ENCODE data around the gene CDC73. TPM values are rescaled to one million over a fixed set of nuclear protein-coding genes. Genes with fewer than 3 reads are reported as not detected.
A peak's percentile ranks its signal among the peaks of the same experiment; 100 is the strongest.

Gene CDC73
- total RNA-seq, 1 donor from 2014 or later: 71.1 TPM

DNA sequence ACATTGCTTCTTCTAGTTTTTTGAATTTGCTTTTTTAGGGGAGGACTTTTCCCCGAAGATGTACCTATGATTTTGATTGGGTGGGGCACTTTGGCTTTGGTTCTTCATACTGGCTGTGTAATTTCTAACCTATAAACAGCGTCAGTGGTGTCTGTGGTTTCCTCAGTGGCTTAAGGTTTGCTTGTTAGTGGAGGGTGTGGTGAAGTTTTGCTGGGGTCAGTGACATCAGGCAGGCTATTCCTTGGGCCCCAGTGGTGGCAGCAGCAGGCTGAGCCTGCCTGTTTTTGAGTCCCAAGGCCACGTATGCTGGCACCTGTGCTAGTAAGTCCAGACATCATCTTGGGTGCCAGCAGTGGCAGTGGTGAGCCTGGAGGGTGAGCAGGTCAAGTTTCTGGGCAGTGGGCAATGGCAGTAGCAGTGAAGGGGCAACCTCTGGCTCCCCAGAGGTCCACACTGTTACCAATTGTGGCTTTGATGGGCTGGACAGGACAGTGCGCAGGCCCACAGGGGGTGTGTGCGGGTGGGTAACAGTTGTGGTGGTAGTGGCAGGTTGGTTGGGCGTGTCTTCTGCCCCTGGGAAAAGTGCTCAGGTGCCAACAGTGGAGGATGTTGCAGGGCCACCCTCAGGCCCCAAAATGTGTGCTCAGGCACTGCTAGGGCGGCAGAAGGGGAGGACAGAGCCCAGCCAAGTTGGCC is 119.4 kb downstream of the CDC73 start:
- TF ChIP-seq, protein P1, sequence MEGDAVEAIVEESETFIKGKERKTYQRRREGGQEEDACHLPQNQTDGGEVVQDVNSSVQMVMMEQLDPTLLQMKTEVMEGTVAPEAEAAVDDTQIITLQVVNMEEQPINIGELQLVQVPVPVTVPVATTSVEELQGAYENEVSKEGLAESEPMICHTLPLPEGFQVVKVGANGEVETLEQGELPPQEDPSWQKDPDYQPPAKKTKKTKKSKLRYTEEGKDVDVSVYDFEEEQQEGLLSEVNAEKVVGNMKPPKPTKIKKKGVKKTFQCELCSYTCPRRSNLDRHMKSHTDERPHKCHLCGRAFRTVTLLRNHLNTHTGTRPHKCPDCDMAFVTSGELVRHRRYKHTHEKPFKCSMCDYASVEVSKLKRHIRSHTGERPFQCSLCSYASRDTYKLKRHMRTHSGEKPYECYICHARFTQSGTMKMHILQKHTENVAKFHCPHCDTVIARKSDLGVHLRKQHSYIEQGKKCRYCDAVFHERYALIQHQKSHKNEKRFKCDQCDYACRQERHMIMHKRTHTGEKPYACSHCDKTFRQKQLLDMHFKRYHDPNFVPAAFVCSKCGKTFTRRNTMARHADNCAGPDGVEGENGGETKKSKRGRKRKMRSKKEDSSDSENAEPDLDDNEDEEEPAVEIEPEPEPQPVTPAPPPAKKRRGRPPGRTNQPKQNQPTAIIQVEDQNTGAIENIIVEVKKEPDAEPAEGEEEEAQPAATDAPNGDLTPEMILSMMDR (IDR thresholded peaks at IDR 0.05; ENCODE audit: unreplicated experiment): no peak
- Mint-ChIP-seq H3K4me3 (no peak overlapping the region), H3K9me3 (peaks cover 23% of the 10 kb centered on the region), H3K27me3 (ENCODE audit: low read depth) (no peaks in the 10 kb centered on the region), H3K36me3 (peaks cover 72% of the 10 kb centered on the region), H3K27ac (peak overlapping the region; percentile 22), H3K4me1 (no peaks in the 10 kb centered on the region)
- no peak for DNase-seq (ENCODE audit: low spot score in 2 of 2, unreplicated experiment in 2 of 2)

DNA sequence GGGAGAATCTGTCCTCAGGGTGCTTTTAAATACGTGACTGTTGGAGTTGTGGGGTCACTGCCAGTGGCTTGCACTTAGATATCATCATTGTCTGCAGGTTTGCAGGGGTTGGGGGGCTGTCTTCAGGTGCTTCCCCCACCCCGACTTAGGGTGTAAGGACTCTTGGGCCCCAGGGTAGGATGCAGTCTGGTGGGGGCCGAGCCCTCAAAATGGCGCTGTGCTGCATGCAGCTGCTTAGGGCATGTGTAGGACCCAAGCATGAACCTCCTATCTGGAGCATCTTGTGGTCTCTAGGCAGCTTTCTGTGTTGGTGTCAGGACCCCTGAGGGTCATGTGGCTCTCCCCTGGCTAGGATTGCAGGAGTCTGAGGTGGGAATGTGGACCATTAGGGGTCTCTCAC is 120.2 kb downstream of the CDC73 start:
- Mint-ChIP-seq H3K4me1 (no peaks in the 10 kb centered on the region), H3K36me3 (peaks cover 76% of the 10 kb centered on the region), H3K4me3 (no peak overlapping the region), H3K27ac (no peak overlapping the region), H3K27me3 (ENCODE audit: low read depth) (no peaks in the 10 kb centered on the region), H3K9me3 (peaks cover 30% of the 10 kb centered on the region)
- TF ChIP-seq, protein P1 (IDR thresholded peaks at IDR 0.05; ENCODE audit: unreplicated experiment): no peak
- DNase-seq (ENCODE audit: low spot score in 2 of 2, unreplicated experiment in 2 of 2): no peak

DNA sequence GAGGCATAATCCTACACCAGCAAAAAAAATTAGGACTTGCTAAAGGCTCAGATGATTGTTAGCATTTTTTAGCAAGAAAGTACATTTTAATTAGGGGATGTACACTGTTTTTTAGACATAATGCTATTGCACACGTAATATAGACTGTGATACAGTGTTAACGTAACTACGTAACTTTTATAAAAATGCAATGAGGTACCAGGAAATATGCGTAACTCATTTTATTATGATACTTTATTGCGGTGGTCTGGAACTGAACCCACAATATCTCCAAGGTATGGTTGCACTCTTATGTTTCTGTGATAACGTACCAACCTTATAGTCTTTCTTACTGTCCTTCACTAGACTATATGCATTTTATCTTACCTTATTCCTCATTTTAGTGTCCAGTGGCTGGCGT is 127.4 kb downstream of the CDC73 start:
- H3K9me3 Mint-ChIP-seq: peaks cover 48% of the 10 kb centered on the region
- TF ChIP-seq, protein P1 (IDR thresholded peaks at IDR 0.05; ENCODE audit: unreplicated experiment): no peak
- H3K27me3 Mint-ChIP-seq (ENCODE audit: low read depth): no peaks in the 10 kb centered on the region
- no peak for DNase-seq (ENCODE audit: low spot score in 2 of 2, unreplicated experiment in 2 of 2)
- H3K27ac Mint-ChIP-seq: no peak overlapping the region
- H3K4me1 Mint-ChIP-seq: no peaks in the 10 kb centered on the region
- no peak overlapping the region for H3K4me3 Mint-ChIP-seq
- H3K36me3 Mint-ChIP-seq: peaks cover 56% of the 10 kb centered on the region

DNA sequence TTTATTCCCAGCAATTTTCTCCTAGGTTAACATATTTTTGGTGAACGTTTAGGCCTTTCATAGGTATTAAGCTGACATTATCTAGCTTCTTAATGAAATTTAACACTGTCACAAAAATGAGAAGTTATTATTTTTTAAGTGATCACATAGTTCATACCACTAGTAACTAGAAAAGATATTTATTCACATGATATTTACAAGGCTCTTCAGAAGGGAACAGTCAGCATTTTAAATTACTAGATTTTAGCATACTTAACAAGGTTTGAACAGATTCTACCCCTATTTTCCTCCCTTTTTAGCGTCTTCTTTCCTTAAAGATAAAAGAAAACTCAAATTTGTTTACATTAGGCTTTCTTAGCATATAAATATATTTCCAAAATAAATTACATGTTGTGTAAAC is 130.1 kb downstream of the CDC73 start:
- peaks cover 34% of the 10 kb centered on the region for H3K36me3 Mint-ChIP-seq
- TF ChIP-seq, protein P1 (IDR thresholded peaks at IDR 0.05; ENCODE audit: unreplicated experiment): no peak
- H3K4me3 Mint-ChIP-seq: no peak overlapping the region
- H3K4me1 Mint-ChIP-seq: no peaks in the 10 kb centered on the region
- H3K9me3 Mint-ChIP-seq: peaks cover 23% of the 10 kb centered on the region
- DNase-seq (ENCODE audit: low spot score in 2 of 2, unreplicated experiment in 2 of 2): no peak
- H3K27ac Mint-ChIP-seq: no peak overlapping the region
- H3K27me3 Mint-ChIP-seq (ENCODE audit: low read depth): no peaks in the 10 kb centered on the region

DNA sequence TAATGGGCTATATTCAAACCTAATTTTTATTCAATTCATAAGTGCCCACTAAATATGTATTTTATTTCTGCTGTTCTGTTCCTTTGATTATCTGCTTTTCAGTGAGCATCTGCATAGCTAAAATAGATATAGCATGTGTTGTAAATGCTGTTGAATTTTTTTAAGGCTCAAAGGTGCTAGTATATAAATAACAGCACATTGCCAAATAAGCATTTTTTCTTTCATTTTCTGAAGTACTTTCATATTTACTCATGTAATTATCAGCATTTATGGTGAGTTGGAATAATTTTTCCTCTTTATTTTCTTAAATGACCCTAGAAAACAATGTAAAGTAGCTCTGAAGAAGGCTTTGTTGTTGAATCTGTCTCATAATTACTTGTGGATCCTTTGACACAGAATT is 134.2 kb downstream of the CDC73 start:
- DNase-seq (ENCODE audit: low spot score in 2 of 2, unreplicated experiment in 2 of 2): no peak
- Mint-ChIP-seq H3K4me3 (no peak overlapping the region), H3K4me1 (no peaks in the 10 kb centered on the region), H3K9me3 (no peaks in the 10 kb centered on the region), H3K27me3 (ENCODE audit: low read depth) (no peaks in the 10 kb centered on the region), H3K36me3 (peaks cover 6% of the 10 kb centered on the region), H3K27ac (no peak overlapping the region)
- TF ChIP-seq, protein P1 (IDR thresholded peaks at IDR 0.05; ENCODE audit: unreplicated experiment): no peak
